Transverse colon (tissue), 4 donors: Measurements from ENCODE around the gene FSCN2.

Experiments used
- POLR2A ChIP-seq: fragments of 450-650 bp; IDR thresholded peaks from one replicate; pipeline ENCODE4 v1.6.1; 2016; ENCODE audit warnings: antibody characterized with exemption, mild to moderate bottlenecking, moderate library complexity
- POLR2AphosphoS5 ChIP-seq, 3 donors: sonication (generic); formaldehyde crosslinking; IDR thresholded peaks; one replicate each; pipeline ENCODE4 v1.6.1; 2016; ENCODE audit warnings: antibody characterized with exemption in 3 of 3
- TF ChIP-seq, protein P1 (sequence below), 5 experiments: fragments of 200-600 bp in 3 of 5; fragments of 450-650 bp in 2 of 5; sonication (generic) in 3 of 5; IDR thresholded peaks; 1 replicate in 2 of 5; 2 replicates in 3 of 5; pipeline ENCODE4 v1.5.1; 2016 to 2017; ENCODE audit warnings: antibody characterized with exemption in 5 of 5, inconsistent platforms in 3 of 5, mild to moderate bottlenecking in 2 of 5, moderate library complexity in 1 of 5

DNA sequence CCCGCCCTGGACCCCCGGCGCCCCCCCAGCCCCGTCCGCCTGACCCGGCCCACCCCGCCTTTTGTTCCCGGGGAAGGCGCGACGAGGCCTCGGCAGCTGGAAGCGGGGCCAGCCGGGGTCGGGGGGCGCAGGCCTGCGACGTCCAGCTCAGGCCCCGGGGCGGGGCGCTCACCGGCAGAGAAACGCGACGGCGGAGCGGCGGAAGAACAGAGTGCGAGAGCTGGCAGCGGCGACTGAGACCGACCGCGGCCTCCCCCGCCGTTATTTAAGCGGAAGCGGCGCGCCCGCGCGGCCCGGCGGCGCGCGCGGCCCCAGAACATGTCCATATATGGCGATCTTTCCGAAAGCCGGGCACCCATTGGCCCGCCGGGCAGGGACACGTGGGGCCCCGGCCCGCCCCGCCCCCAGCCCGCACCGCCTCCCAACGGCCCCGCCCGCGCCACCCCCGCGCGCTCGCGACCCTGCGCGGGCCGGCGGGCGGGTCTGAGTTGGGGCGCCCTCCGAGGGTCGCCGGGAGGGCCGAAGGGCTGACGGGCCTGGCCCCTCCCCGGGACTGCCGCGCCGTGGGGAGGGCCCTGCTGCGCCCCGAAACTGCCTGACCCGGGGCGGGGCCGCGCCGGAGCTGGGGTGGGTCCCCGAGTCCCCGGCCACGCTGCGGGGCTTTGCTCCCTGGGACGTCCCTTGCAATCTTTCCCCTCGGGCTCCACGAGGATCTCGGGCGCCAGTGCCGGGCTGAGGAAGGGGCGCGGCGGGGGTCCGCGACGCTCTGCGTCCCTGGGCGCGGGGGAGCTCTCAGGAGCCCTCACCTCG, 15.4 kb upstream of the FSCN2 start, which contains the start of gene ACTG1:
- TF ChIP-seq POLR2AphosphoS5 (IDR thresholded peaks at IDR 0.05) (peak; percentile 94 to 100 (median 99)), POLR2A (peak; percentile 99)
- TF ChIP-seq, protein P1, sequence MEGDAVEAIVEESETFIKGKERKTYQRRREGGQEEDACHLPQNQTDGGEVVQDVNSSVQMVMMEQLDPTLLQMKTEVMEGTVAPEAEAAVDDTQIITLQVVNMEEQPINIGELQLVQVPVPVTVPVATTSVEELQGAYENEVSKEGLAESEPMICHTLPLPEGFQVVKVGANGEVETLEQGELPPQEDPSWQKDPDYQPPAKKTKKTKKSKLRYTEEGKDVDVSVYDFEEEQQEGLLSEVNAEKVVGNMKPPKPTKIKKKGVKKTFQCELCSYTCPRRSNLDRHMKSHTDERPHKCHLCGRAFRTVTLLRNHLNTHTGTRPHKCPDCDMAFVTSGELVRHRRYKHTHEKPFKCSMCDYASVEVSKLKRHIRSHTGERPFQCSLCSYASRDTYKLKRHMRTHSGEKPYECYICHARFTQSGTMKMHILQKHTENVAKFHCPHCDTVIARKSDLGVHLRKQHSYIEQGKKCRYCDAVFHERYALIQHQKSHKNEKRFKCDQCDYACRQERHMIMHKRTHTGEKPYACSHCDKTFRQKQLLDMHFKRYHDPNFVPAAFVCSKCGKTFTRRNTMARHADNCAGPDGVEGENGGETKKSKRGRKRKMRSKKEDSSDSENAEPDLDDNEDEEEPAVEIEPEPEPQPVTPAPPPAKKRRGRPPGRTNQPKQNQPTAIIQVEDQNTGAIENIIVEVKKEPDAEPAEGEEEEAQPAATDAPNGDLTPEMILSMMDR (IDR thresholded peaks at IDR 0.05): no peak
